ENCODE results near the gene SIK1.
"Not testable (repeated sequence)": the region's sequence is repeated elsewhere in the genome, so short reads cannot be mapped to it uniquely, and the experiment has no call there.

GRCh38 chr21:43404450-43404849 lies 22.5 kb downstream of the SIK1 start:
- not testable (repeated sequence) for TF ChIP-seq CTCF, POLR2A, POLR2AphosphoS5 (IDR thresholded peaks at IDR 0.05)

Data from prostate gland (tissue), 2 donors.